GM12874 (cell line): ENCODE results near the gene RAPGEF1.

ENCODE experiments used
- CTCF ChIP-seq: IDR thresholded peaks from 2 replicates; pipeline ENCODE4 v1.5.1; 2011; ENCODE audit warnings: low read depth, mild to moderate bottlenecking, control low read depth, low read length, moderate library complexity; ENCODE audit not compliant: insufficient read depth

The RAPGEF1 gene

GRCh38 chr9:131673531-131673930 lies 66.3 kb downstream of the RAPGEF1 start:
- TF ChIP-seq CTCF, result no peak

- no peak for TF ChIP-seq CTCF
These were observed 66.8 kb downstream of the RAPGEF1 start for GRCh38 chr9:131673068-131673467.

GRCh38 chr9:131672451-131672850 lies 67.4 kb downstream of the RAPGEF1 start:
- TF ChIP-seq CTCF, result no peak

GRCh38 chr9:131671133-131671520 lies 68.7 kb downstream of the RAPGEF1 start:
- no peak for TF ChIP-seq CTCF

- no peak for TF ChIP-seq CTCF
These were observed 69.4 kb downstream of the RAPGEF1 start for GRCh38 chr9:131670247-131671132.

GRCh38 chr9:131669269-131670157 lies 70.4 kb downstream of the RAPGEF1 start:
- no peak for TF ChIP-seq CTCF
